Measurements from ENCODE around the gene ZNF629. TPM values are rescaled to one million over a fixed set of nuclear protein-coding genes. Genes with fewer than 3 reads are reported as not detected.

Gene ZNF629
- total and polyA plus RNA-seq, 8 donors, result 4.5 to 8.6 (median 6.0) TPM

- no peak overlapping the region for H3K27ac ChIP-seq
- intact Hi-C loops (cut with DNase I), result no loop called here
- 68 to 69% methylated on average over 7 of the region's 7 CpGs for WGBS, 2 donors
- ATAC-seq (no peak), FAIRE-seq (no peak), DNase-seq (no peak)
- peaks cover 0 to 14% (median 6%) of the 10 kb centered on the region in 3 donors for H3K36me3 ChIP-seq
- peaks cover 0 to 6% (median 0%) of the 10 kb centered on the region in 3 donors for H3K4me1 ChIP-seq
- no peaks in the 10 kb centered on the region for H3K9me3 ChIP-seq
- H3K4me3 ChIP-seq, result peak overlapping the region in 1 of 4 donors; percentile 97
- H3K27me3 ChIP-seq, result no peaks in the 10 kb centered on the region
- no peak for TF ChIP-seq CTCF (IDR thresholded peaks at IDR 0.05)
These were observed 1.6 kb downstream of the ZNF629 start for GRCh38 chr16:30785126-30786106.

- no peak overlapping the region for H3K4me3 ChIP-seq
- ATAC-seq, result no peak
- FAIRE-seq, result no peak
- intact Hi-C loops (cut with DNase I), result no loop called here
- DNase-seq, result no peak
- H3K4me1 ChIP-seq, result peaks cover 0 to 6% (median 0%) of the 10 kb centered on the region in 3 donors
- H3K36me3 ChIP-seq, result peaks cover 0 to 14% (median 6%) of the 10 kb centered on the region in 3 donors
- H3K9me3 ChIP-seq, result no peaks in the 10 kb centered on the region
- no peak overlapping the region for H3K27ac ChIP-seq
- H3K27me3 ChIP-seq, result no peaks in the 10 kb centered on the region
- TF ChIP-seq CTCF (IDR thresholded peaks at IDR 0.05), result no peak
- whole genome bisulfite sequencing, 2 donors, result 83% methylated on average over 18 of the region's 18 CpGs
These were observed 2.8 kb downstream of the ZNF629 start for GRCh38 chr16:30784215-30784614.

- FAIRE-seq, result no peak
- Histone ChIP-seq H3K9me3 (no peaks in the 10 kb centered on the region), H3K36me3 (peaks cover 0 to 14% (median 6%) of the 10 kb centered on the region in 3 donors), H3K4me1 (peaks cover 0 to 6% (median 0%) of the 10 kb centered on the region in 3 donors), H3K4me3 (no peak overlapping the region), H3K27me3 (no peaks in the 10 kb centered on the region), H3K27ac (no peak overlapping the region)
- TF ChIP-seq CTCF (IDR thresholded peaks at IDR 0.05), result no peak
- WGBS, 2 donors, result 93 to 95% methylated on average over 57 of the region's 57 CpGs
- ATAC-seq, result no peak
- peak in 2 of 6 donors; percentile 12 to 67 for DNase-seq
- intact Hi-C loops (cut with DNase I), result no loop called here
These were observed 3.5 kb downstream of the ZNF629 start for GRCh38 chr16:30783280-30784109.

GRCh38 chr16:30782486-30783279 is 4.3 kb downstream of the ZNF629 start:
- peaks cover 0 to 14% (median 6%) of the 10 kb centered on the region in 3 donors for H3K36me3 ChIP-seq
- no peak for TF ChIP-seq CTCF (IDR thresholded peaks at IDR 0.05)
- H3K27ac ChIP-seq, result no peak overlapping the region
- H3K9me3 ChIP-seq, result no peaks in the 10 kb centered on the region
- 94 to 95% methylated on average over 63 of the region's 63 CpGs for WGBS, 2 donors
- no peaks in the 10 kb centered on the region for H3K27me3 ChIP-seq
- DNase-seq, result peak in 1 of 6 donors; percentile 52
- no peak for ATAC-seq
- FAIRE-seq, result no peak
- H3K4me1 ChIP-seq, result peaks cover 0 to 6% (median 0%) of the 10 kb centered on the region in 3 donors
- intact Hi-C loops (cut with DNase I), result no loop called here
- H3K4me3 ChIP-seq, result no peak overlapping the region

All from pancreas (tissue), 10 donors.